ENCODE measurements around the gene SDK2. TPM values are rescaled to one million over a fixed set of nuclear protein-coding genes. Genes with fewer than 3 reads are reported as not detected.

SDK2 gene
- total and polyA plus RNA-seq, 9 of the 15 experiments (the other 6 are each of a cell fraction or from before 2014, with no cell fraction given), result 0.04 TPM; not detected in 8

- TF ChIP-seq ZNF407 (IDR thresholded peaks at IDR 0.05; ENCODE audit: low read depth) (no peak), LEF1 (IDR thresholded peaks at IDR 0.05) (no peak), IRF1 (CRISPR knock-in tag; IDR thresholded peaks at IDR 0.05; ENCODE audit: borderline replicate concordance) (no peak), RBM39 (optimal IDR thresholded peaks at IDR 0.05; ENCODE audit: low read depth, low read length) (no peak), POLR2G (IDR thresholded peaks at IDR 0.05; ENCODE audit: low read depth, low read length) (no peak), RBM17 (IDR thresholded peaks at IDR 0.05; ENCODE audit: borderline replicate concordance, low read depth, low read length) (no peak), MEIS2 (IDR thresholded peaks at IDR 0.05; ENCODE audit: partially characterized antibody) (no peak), ZNF274 (IDR thresholded peaks at IDR 0.05; ENCODE audit: borderline replicate concordance, low read depth, low read length) (no peak), GTF2F1 (IDR thresholded peaks at IDR 0.05; ENCODE audit: low read depth, low read length) (no peak), CBX3 (IDR thresholded peaks at IDR 0.05; ENCODE audit: borderline replicate concordance in 1 of 2, low read length in 2 of 2) (no peak), MTA1 (IDR thresholded peaks at IDR 0.05; ENCODE audit: borderline replicate concordance) (no peak), NR2F6 (CRISPR knock-in tag; IDR thresholded peaks at IDR 0.05) (no peak)
These were observed 101.9 kb downstream of the SDK2 start (continued) for GRCh38 chr17:73542323-73542722.

All from K562 (cell line).